K562 (cell line): Measurements from ENCODE around the gene RNF13. TPM values are rescaled to one million over a fixed set of nuclear protein-coding genes. Genes with fewer than 3 reads are reported as not detected.

ENCODE experiments used
- CREB3L1 ChIP-seq: fragments of 450-650 bp; IDR thresholded peaks from 2 replicates; pipeline ENCODE4 v1.6.1; 2014; ENCODE audit warnings: low read depth, mild to moderate bottlenecking, moderate library complexity, borderline replicate concordance
- ELF4 ChIP-seq: fragments of 450-650 bp; formaldehyde crosslinking; IDR thresholded peaks from 2 replicates; pipeline ENCODE4 v1.4.0; 2022; ENCODE audit warnings: missing genetic modification characterization
- EP400 ChIP-seq: fragments of 450-650 bp; IDR thresholded peaks from 2 replicates; pipeline ENCODE4 v1.6.1; 2017; ENCODE audit warnings: antibody characterized with exemption, mild to moderate bottlenecking, moderate library complexity
- ETV5 ChIP-seq: sonication (generic); formaldehyde crosslinking; IDR thresholded peaks from 2 replicates; pipeline ENCODE4 v1.4.0; 2020; ENCODE audit warnings: low read depth, mild to moderate bottlenecking, missing genetic modification reagents
- EZH2 ChIP-seq: IDR thresholded peaks from 2 replicates; pipeline ENCODE4 v1.6.1; 2012; ENCODE audit warnings: low read depth, mild to moderate bottlenecking, inconsistent platforms, low read length, borderline replicate concordance
- HEY1 ChIP-seq: fragments of 250-450 bp; sonication (Bioruptor Pico); IDR thresholded peaks from 2 replicates; pipeline ENCODE4 v1.5.0; 2020; ENCODE audit warnings: mild to moderate bottlenecking, moderate library complexity, borderline replicate concordance
- KAT8 ChIP-seq: fragments of 450-650 bp; IDR thresholded peaks from 2 replicates; pipeline ENCODE4 v1.6.1; 2016; ENCODE audit warnings: low read depth, mild to moderate bottlenecking
- MCM7 ChIP-seq, 2 experiments: fragments of 450-650 bp; IDR thresholded peaks; 2 replicates each; pipeline ENCODE4 v1.6.1; 2016 to 2018
- POLR2AphosphoS5 ChIP-seq: IDR thresholded peaks from 2 replicates; pipeline ENCODE4 v1.6.1; 2011; ENCODE audit warnings: mild to moderate bottlenecking, low read depth, low read length, moderate library complexity; ENCODE audit not compliant: control insufficient read depth, insufficient read depth
- PRPF4 ChIP-seq: fragments of 200-400 bp; formaldehyde crosslinking; IDR thresholded peaks from one replicate; pipeline ENCODE4 v1.6.1; 2017; ENCODE audit warnings: low read length, low read depth, mild to moderate bottlenecking; ENCODE audit not compliant: insufficient read depth, poor library complexity, severe bottlenecking
- RFX7 ChIP-seq: fragments of 250-450 bp; sonication (Bioruptor Pico); IDR thresholded peaks from 2 replicates; pipeline ENCODE4 v1.5.1; 2021; ENCODE audit warnings: mild to moderate bottlenecking
- SMAD2 ChIP-seq: fragments of 150-350 bp; IDR thresholded peaks from 2 replicates; pipeline ENCODE4 v1.6.1; 2014; ENCODE audit warnings: low read depth, mild to moderate bottlenecking, low read length
- THAP12 ChIP-seq: fragments of 250-450 bp; sonication (Bioruptor Pico); IDR thresholded peaks from 2 replicates; pipeline ENCODE4 v1.9.0; 2021; ENCODE audit warnings: mild to moderate bottlenecking, inconsistent platforms
- TRIM25 ChIP-seq: fragments of 450-650 bp; IDR thresholded peaks from 2 replicates; pipeline ENCODE4 v1.7.0; 2016; ENCODE audit warnings: borderline replicate concordance
- XRCC3 ChIP-seq: fragments of 450-650 bp; IDR thresholded peaks from 2 replicates; pipeline ENCODE4 v1.6.1; 2017; ENCODE audit warnings: mild to moderate bottlenecking, moderate library complexity
- ZFP1 ChIP-seq: fragments of 450-650 bp; formaldehyde crosslinking; IDR thresholded peaks from 2 replicates; pipeline ENCODE4 v1.4.0; 2020; ENCODE audit warnings: mild to moderate bottlenecking, mixed read lengths
- ZMIZ1 ChIP-seq, 2 experiments: fragments of 150-350 bp in 1 of 2; IDR thresholded peaks; 2 replicates each; pipeline ENCODE4 v1.6.1; 2012 to 2016; ENCODE audit warnings: low read depth in 2 of 2, low read length in 2 of 2, mild to moderate bottlenecking in 1 of 2, moderate library complexity in 1 of 2
- ZNF24 ChIP-seq: fragments of 450-650 bp; IDR thresholded peaks from 2 replicates; pipeline ENCODE4 v1.6.1; 2016
- ZNF589 ChIP-seq: fragments of 200-800 bp; sonication (Bioruptor generic); IDR thresholded peaks from 2 replicates; pipeline ENCODE4 v1.6.1; 2016; ENCODE audit warnings: low read depth, missing genetic modification characterization, missing compliant biosample characterization
- polyA plus RNA-seq, 8 experiments: library from polyadenylated mRNA; depleted of rRNA in 4 of 8; stranded (reverse) in 5 of 8; unstranded in 3 of 8; fragments of >200 nt; fragmentation: Nextera tagmentation in 2 of 8; fragmentation: Illumina TruSeq in 1 of 8; extraction: Ambion mirVana in 2 of 8; extraction: Trizol in 1 of 8; gene quantifications; 2 replicates each; pipeline versions ENCODE4 v1.2.1 to v1.2.3, GENCODE V29; 2011 to 2014; ENCODE audit warnings: inconsistent platforms in 1 of 8, missing spikeins in 1 of 8
- total RNA-seq, 7 experiments: library from RNA; depleted of rRNA in 6 of 7; stranded (reverse); fragments of >200 nt in 6 of 7; fragmentation: Illumina TruSeq in 2 of 7; extraction: Trizol in 2 of 7; gene quantifications; 2 replicates each; pipeline versions ENCODE4 v1.2.1 to v1.2.3, GENCODE V29; 2011 to 2021; ENCODE audit warnings: low replicate concordance in 1 of 7

RNF13 gene
- total and polyA plus RNA-seq, 9 of the 15 experiments (the other 6 are each of a cell fraction or from before 2014, with no cell fraction given) = 12.7 to 35.8 (median 18.9) TPM

DNA sequence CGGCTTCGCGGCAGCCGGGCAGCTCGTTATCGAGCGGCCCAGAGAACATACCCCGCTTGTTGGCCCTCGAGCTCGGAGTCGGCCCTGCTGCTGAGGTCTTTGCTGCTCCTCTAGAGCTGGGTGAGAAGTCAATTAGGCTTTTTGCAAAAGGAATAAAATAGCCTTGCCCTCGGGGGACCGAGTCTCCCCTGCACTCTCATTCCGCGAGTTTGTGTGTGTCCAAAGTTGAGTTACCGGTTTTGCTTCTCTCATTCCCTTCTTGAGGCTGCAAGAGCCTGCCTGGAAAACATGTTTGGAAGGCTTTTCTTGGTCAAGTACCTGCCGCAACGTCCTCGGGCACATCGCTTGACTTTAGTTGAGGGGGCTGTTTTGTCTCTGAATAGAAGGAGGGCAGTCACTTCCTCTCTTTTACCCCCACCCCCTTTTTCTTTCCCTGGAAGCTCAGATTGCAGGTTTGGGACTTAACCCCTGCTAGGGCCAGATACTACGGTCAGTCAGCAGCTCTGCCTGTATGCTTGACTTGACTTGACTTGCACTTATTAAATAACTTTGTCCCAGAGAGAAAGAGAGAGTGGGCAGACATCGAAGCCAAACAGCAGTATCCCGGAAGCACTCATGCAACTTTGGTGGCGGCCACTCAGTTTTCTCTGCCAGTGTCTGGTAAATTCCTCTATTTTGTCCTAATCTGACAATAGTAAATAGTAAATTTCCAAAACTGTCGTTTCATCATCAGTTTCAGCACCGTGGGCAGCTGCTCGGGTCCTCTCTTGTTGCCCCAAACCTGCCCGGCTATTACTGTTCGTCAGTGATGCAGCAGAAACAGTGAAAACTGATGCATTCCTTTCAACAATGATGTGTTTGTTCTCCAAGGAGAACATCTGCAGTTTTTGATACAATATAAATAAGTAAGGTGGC is 609 bp downstream of the RNF13 start (continued):
- TF ChIP-seq EP400 (no peak), ZNF24 (no peak), SMAD2 (no peak), KAT8 (no peak), ZNF589 (CRISPR knock-in tag) (no peak), ZFP1 (CRISPR knock-in tag) (no peak), ELF4 (CRISPR knock-in tag) (no peak), TRIM25 (no peak), MCM7 (IDR thresholded peaks at IDR 0.05) (no peak), CREB3L1 (no peak), PRPF4 (no peak), ETV5 (no peak), POLR2AphosphoS5 (no peak), THAP12 (CRISPR knock-in tag) (no peak), XRCC3 (no peak), ZMIZ1 (IDR thresholded peaks at IDR 0.05; ENCODE audit: low read depth in 2 of 2, low read length in 2 of 2) (no peak), HEY1 (CRISPR knock-in tag) (no peak), RFX7 (CRISPR knock-in tag) (no peak), EZH2 (no peak)
